HG02610 (cell line): ENCODE data around the gene PARK7.
A peak's percentile ranks its signal among the peaks of the same experiment; 100 is the strongest.
"Not testable (repeated sequence)": the region's sequence is repeated elsewhere in the genome, so short reads cannot be mapped to it uniquely, and the experiment has no call there.

Experiments used
- ATAC-seq: cut with Tn5 transposase; IDR thresholded peaks from one replicate; pipeline ENCODE4 v1.9.1; 2021; ENCODE audit warnings: mild to moderate bottlenecking, moderate library complexity; ENCODE audit not compliant: unreplicated experiment

Gene PARK7

GRCh38 chr1:7942214-7942921, 19.1 kb upstream of the PARK7 start:
- ATAC-seq = no peak

GRCh38 chr1:7943251-7943650, 18.3 kb upstream of the PARK7 start:
- ATAC-seq = no peak

GRCh38 chr1:7948960-7949359, 12.6 kb upstream of the PARK7 start:
- no peak for ATAC-seq

GRCh38 chr1:7952791-7953190, 8.7 kb upstream of the PARK7 start:
- ATAC-seq = not testable (repeated sequence)

GRCh38 chr1:7953850-7954609, 7.5 kb upstream of the PARK7 start:
- ATAC-seq = peak; percentile 93

GRCh38 chr1:7954683-7955082, 6.8 kb upstream of the PARK7 start:
- no peak for ATAC-seq

GRCh38 chr1:7956218-7957032, 5.1 kb upstream of the PARK7 start:
- ATAC-seq = no peak

GRCh38 chr1:7960165-7960564, 1.3 kb upstream of the PARK7 start:
- ATAC-seq = no peak

GRCh38 chr1:7960867-7961215, 670 bp upstream of the PARK7 start:
- ATAC-seq = no peak

GRCh38 chr1:7962014-7962335, 464 bp downstream of the PARK7 start:
- ATAC-seq = no peak

- ATAC-seq = no peak
Measured at GRCh38 chr1:7962636-7963377, 1.3 kb downstream of the PARK7 start.

- not testable (repeated sequence) for ATAC-seq
Measured at GRCh38 chr1:7963378-7963730, 1.8 kb downstream of the PARK7 start.

- ATAC-seq = not testable (repeated sequence)
Measured at GRCh38 chr1:7963841-7964240, 2.3 kb downstream of the PARK7 start.

- no peak for ATAC-seq
Measured at GRCh38 chr1:7964476-7964875, 3.0 kb downstream of the PARK7 start.

GRCh38 chr1:7967196-7967595, 5.7 kb downstream of the PARK7 start:
- ATAC-seq = no peak

GRCh38 chr1:7967651-7968050, 6.1 kb downstream of the PARK7 start:
- ATAC-seq = no peak

- ATAC-seq = no peak
Measured at GRCh38 chr1:7970246-7970645, 8.7 kb downstream of the PARK7 start.

- ATAC-seq = no peak
Measured at GRCh38 chr1:7971024-7971423, 9.5 kb downstream of the PARK7 start.

- no peak for ATAC-seq
Measured at GRCh38 chr1:7972285-7972684, 10.8 kb downstream of the PARK7 start.

- no peak for ATAC-seq
Measured at GRCh38 chr1:7973086-7973485, 11.6 kb downstream of the PARK7 start.

GRCh38 chr1:7975212-7975865, 13.8 kb downstream of the PARK7 start:
- no peak for ATAC-seq
